ENCODE results near the gene TEAD1. TPM values are rescaled to one million over a fixed set of nuclear protein-coding genes. Genes with fewer than 3 reads are reported as not detected.

TEAD1 gene
- total and polyA plus RNA-seq, 9 of the 15 experiments (the other 6 are each of a cell fraction or from before 2014, with no cell fraction given) = 1.7 to 17.7 (median 10.8) TPM

- Histone ChIP-seq H3K79me2 (ENCODE audit: control insufficient read depth, insufficient read depth, low read length) (no peaks in the 10 kb centered on the region), H2AFZ (ENCODE audit: low read depth, low read length) (no peak overlapping the region), H3K9ac (ENCODE audit: insufficient read depth in 1 of 2, low read depth in 2 of 2, low read length in 2 of 2) (no peak overlapping the region), H3K4me2 (ENCODE audit: insufficient read depth, low read length) (no peak overlapping the region), H3K27ac (ENCODE audit: extremely low read depth, low read depth, low read length) (no peak overlapping the region), H3K4me1 (replicated peaks in 1 of 2; ENCODE audit: control insufficient read depth in 2 of 2, insufficient read depth in 2 of 2, low read length in 2 of 2) (peaks cover 15 to 43% of the 10 kb centered on the region in 2 experiments), H4K20me1 (replicated peaks; ENCODE audit: control insufficient read depth, insufficient read depth, low read length) (no peaks in the 10 kb centered on the region), H3K9me3 (replicated peaks; ENCODE audit: control insufficient read depth, insufficient read depth, low read depth, low read length) (no peaks in the 10 kb centered on the region), H3K27me3 (ENCODE audit: control insufficient read depth in 2 of 2, insufficient read depth in 2 of 2, low read length in 2 of 2) (no peaks in the 10 kb centered on the region), H3K4me3 (no peak overlapping the region), H3K9me1 (ENCODE audit: control insufficient read depth, insufficient read depth, low read length) (no peaks in the 10 kb centered on the region), H3K36me3 (ENCODE audit: control insufficient read depth, insufficient read depth, low read length) (no peaks in the 10 kb centered on the region)
- ChIA-PET POLR2A (interaction anchor here (1.5 kb wide), 1 partner anchor 8 kb away, joined by 7 read pairs; no protein-coding TSS in a partner anchor), CTCF (ENCODE audit: low intra/inter-chr PET ratio) (no interaction called here)
- FAIRE-seq (no peak), DNase-seq (ENCODE audit: extremely low read depth in 1 of 4, low spot score in 3 of 4) (no peak), ATAC-seq (no peak)
- in situ Hi-C loops (cut with MboI) = no loop called here
- BruUV-seq (replicated peaks) = no TSS peak
- no peak for TF ChIP-seq FOXJ3 (CRISPR knock-in tag; IDR thresholded peaks at IDR 0.05)
- TF ChIP-seq, protein P1, sequence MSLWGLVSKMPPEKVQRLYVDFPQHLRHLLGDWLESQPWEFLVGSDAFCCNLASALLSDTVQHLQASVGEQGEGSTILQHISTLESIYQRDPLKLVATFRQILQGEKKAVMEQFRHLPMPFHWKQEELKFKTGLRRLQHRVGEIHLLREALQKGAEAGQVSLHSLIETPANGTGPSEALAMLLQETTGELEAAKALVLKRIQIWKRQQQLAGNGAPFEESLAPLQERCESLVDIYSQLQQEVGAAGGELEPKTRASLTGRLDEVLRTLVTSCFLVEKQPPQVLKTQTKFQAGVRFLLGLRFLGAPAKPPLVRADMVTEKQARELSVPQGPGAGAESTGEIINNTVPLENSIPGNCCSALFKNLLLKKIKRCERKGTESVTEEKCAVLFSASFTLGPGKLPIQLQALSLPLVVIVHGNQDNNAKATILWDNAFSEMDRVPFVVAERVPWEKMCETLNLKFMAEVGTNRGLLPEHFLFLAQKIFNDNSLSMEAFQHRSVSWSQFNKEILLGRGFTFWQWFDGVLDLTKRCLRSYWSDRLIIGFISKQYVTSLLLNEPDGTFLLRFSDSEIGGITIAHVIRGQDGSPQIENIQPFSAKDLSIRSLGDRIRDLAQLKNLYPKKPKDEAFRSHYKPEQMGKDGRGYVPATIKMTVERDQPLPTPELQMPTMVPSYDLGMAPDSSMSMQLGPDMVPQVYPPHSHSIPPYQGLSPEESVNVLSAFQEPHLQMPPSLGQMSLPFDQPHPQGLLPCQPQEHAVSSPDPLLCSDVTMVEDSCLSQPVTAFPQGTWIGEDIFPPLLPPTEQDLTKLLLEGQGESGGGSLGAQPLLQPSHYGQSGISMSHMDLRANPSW (CRISPR knock-in tag; IDR thresholded peaks at IDR 0.05) = no peak
- TF ChIP-seq GATAD2A (IDR thresholded peaks at IDR 0.05) = no peak
- TF ChIP-seq ZKSCAN3 (CRISPR knock-in tag; IDR thresholded peaks at IDR 0.05) = no peak
- WGBS (ENCODE audit: insufficient coverage, low coverage, missing lambda C conversion rate) = 51% methylated on average over 6 of the region's 6 CpGs
- intact Hi-C loops (cut with micrococcal nuclease) = no loop called here
These were observed 191.8 kb downstream of the TEAD1 start for GRCh38 chr11:12865863-12866595.
